Measurements from ENCODE around the gene ZSCAN16. TPM values are rescaled to one million over a fixed set of nuclear protein-coding genes. Genes with fewer than 3 reads are reported as not detected.

Gene ZSCAN16
- total RNA-seq, result 11.8 and 12.1 TPM in 2 replicates

DNA sequence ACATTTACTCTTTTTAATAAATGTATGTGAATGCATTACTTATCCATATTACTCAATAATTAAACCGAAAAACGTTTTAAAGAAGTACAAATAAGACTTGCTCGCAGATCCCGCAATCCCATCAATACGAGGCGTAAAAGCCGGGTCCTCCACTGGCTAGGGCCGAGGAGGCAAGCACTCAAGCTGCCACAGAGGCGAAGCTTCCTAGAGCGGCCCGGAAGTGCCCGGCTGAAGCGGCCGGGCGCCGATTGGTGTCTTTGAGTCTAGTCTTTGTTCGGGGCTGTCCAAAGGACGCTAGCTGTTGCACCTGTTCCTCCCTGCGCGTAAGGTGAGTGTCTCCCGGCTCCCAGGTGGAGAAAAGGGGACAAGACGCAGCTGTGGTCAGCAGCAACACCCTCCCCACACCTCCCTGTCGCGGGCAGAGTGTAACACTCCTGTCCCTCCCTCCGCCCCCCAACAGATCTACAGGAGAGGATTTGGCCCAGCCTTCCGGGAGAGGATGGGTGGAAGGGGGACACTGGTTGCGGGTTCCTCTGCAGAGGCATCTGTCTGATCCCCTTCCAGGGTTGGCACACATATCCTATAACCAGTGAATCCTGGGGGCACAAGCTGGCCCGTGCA, at the start of gene ZSCAN16:
TSS of gene ZSCAN16 (plus strand) at position 260 of the 621 bp plus-strand sequence. CDS start 835 bp downstream, outside the sequence.

DNA sequence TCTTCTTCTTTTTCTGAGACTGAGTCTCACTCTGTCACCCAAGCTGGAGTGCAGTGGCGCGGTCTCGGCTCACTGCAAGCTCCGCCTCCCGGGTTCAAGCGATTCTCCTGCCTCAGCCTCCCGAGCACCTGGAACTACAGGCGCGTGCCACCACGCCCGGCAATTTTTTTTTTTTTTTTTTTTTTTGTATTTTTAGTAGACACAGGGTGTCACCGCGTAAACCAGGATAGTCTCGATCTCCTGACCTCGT, 44.1 kb upstream of the ZSCAN16 start, which contains the start of gene ZNF165:
TSS of gene ZNF165 (plus strand) at position 188 of the 250 bp plus-strand sequence. CDS start 4,913 bp downstream, outside the sequence.

DNA sequence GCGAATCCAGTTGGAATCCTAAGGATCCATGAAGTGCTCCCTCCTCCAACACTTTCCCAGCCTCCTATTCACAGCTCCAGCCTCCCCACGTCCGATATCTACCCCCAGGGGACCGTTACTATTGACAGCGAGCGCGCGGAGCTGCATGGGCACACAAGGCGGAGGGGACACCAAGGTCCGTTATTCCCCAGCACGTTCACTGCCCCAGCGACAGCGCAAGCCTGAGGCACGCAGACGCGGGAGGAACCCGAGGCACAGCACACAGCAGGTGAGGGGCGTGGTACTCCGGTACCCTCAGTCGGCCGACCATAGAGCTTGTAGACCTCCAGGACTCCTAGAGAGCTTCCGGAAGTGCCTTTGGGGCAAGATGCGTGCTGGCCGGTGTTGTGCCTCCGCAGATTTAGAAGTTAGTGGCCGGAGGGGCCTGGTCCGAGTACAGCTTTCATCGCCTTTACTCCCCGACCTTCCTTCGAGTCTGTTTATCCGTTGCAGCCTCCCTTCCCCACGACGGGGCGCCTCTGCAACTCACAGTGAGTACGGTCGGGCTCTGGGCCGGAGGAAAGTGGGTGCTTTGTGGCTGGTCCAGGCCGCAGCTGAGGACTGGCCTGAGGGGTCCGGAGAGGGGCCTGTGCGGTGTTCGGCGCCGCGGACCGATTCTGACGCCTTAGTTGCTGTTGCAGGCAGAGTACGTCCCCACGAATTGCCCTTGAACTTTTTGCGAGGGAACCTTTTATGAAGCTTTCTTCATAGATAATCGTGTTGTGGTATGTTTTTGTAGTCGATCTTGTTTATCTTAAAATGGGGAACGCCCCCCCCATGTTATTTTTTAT, 17.3 kb downstream of the ZSCAN16 start, which contains the start of gene ZKSCAN8:
TSS of gene ZKSCAN8 (plus strand) at position 384 of the 830 bp plus-strand sequence. CDS start 6,525 bp downstream, outside the sequence.

Other genes with a start within 250 kb of the ZSCAN16 start
- not detected in 2 replicates for gene OR2B2, start 212.2 kb upstream of the ZSCAN16 start, total RNA-seq
- not detected in 2 replicates for gene OR2B6, start 167.4 kb upstream of the ZSCAN16 start, total RNA-seq
- 0.19 and 0.36 TPM in 2 replicates for gene ZNF165, start 44.0 kb upstream of the ZSCAN16 start, total RNA-seq
- 8.5 and 16.3 TPM in 2 replicates for gene ZKSCAN8, start 17.3 kb downstream of the ZSCAN16 start, total RNA-seq
- 10.7 and 14.7 TPM in 2 replicates for gene ZSCAN9, start 100.7 kb downstream of the ZSCAN16 start, total RNA-seq
- 5.2 and 5.7 TPM in 2 replicates for gene ZKSCAN4, start 127.7 kb downstream of the ZSCAN16 start, total RNA-seq
- 0.27 and 0.85 TPM in 2 replicates for gene NKAPL, start 134.7 kb downstream of the ZSCAN16 start, total RNA-seq
- 9.8 and 13.5 TPM in 2 replicates for gene ZSCAN26, start 142.5 kb downstream of the ZSCAN16 start, total RNA-seq
- 5.9 and 7.1 TPM in 2 replicates for gene PGBD1, start 157.0 kb downstream of the ZSCAN16 start, total RNA-seq
- 13.4 and 17.3 TPM in 2 replicates for gene ZSCAN31, start 211.5 kb downstream of the ZSCAN16 start, total RNA-seq
- gene ZKSCAN3, start 225.3 kb downstream of the ZSCAN16 start, total RNA-seq, result 3.9 and 6.1 TPM in 2 replicates

Data from endothelial cell of coronary artery (primary cell).